Mesothelial cell of epicardium (in vitro differentiated cells): ENCODE data around the gene MOV10. TPM values are rescaled to one million over a fixed set of nuclear protein-coding genes. Genes with fewer than 3 reads are reported as not detected.

Experiments used
- DNase-seq, 2 experiments: peaks; one replicate each; pipeline ENCODE4 v3.0.0; 2021; ENCODE audit warnings: low spot score in 2 of 2; ENCODE audit not compliant: unreplicated experiment in 2 of 2
- H3K27ac Mint-ChIP-seq: 2 replicates; pipeline ENCODE4 v1.8.0; 2021; ENCODE audit warnings: mixed read lengths
- H3K27me3 Mint-ChIP-seq: 2 replicates; pipeline ENCODE4 v1.8.0; 2021; ENCODE audit warnings: low read depth, mixed read lengths
- H3K36me3 Mint-ChIP-seq: 2 replicates; pipeline ENCODE4 v1.8.0; 2021; ENCODE audit warnings: mixed read lengths
- H3K4me1 Mint-ChIP-seq: 2 replicates; pipeline ENCODE4 v1.8.0; 2021; ENCODE audit warnings: mixed read lengths
- H3K4me3 Mint-ChIP-seq: 2 replicates; pipeline ENCODE4 v1.8.0; 2021; ENCODE audit warnings: mild to moderate bottlenecking, moderate library complexity, mixed read lengths
- H3K9me3 Mint-ChIP-seq: 2 replicates; pipeline ENCODE4 v1.8.0; 2021; ENCODE audit warnings: mixed read lengths
- CTCF ChIP-seq: fragments of 200-600 bp; sonication (generic); IDR thresholded peaks from one replicate; pipeline ENCODE4 v1.5.0; 2021; ENCODE audit warnings: antibody characterized with exemption; ENCODE audit not compliant: unreplicated experiment
- total RNA-seq: library from RNA; stranded (reverse); gene quantifications from 3 replicates; pipeline ENCODE4 v1.2.1, GENCODE V29; 2021

The MOV10 gene
- total RNA-seq, 1 donor from 2014 or later = 163 TPM

- Mint-ChIP-seq H3K4me1 (peaks cover 44% of the 10 kb centered on the region), H3K36me3 (peaks cover 2% of the 10 kb centered on the region), H3K4me3 (peak overlapping the region; percentile 74), H3K9me3 (no peaks in the 10 kb centered on the region), H3K27ac (peak overlapping the region; percentile 35), H3K27me3 (peaks cover 10% of the 10 kb centered on the region)
- peak; percentile 72 for TF ChIP-seq CTCF
- peak; percentile 70 to 84 for DNase-seq
These were observed 33.0 kb downstream of the MOV10 start for GRCh38 chr1:112707221-112708001.

GRCh38 chr1:112708002-112708448 is 33.6 kb downstream of the MOV10 start:
- Mint-ChIP-seq H3K36me3 (no peaks in the 10 kb centered on the region), H3K4me3 (peak overlapping the region; percentile 74), H3K27ac (no peak overlapping the region), H3K9me3 (no peaks in the 10 kb centered on the region), H3K4me1 (peaks cover 38% of the 10 kb centered on the region), H3K27me3 (peaks cover 16% of the 10 kb centered on the region)
- DNase-seq = no peak
- TF ChIP-seq CTCF = no peak

GRCh38 chr1:112708489-112708888 is 34.0 kb downstream of the MOV10 start:
- peaks cover 21% of the 10 kb centered on the region for H3K27me3 Mint-ChIP-seq
- H3K27ac Mint-ChIP-seq = no peak overlapping the region
- DNase-seq = no peak
- H3K9me3 Mint-ChIP-seq = no peaks in the 10 kb centered on the region
- TF ChIP-seq CTCF = no peak
- no peaks in the 10 kb centered on the region for H3K36me3 Mint-ChIP-seq
- H3K4me3 Mint-ChIP-seq = no peak overlapping the region
- H3K4me1 Mint-ChIP-seq = peaks cover 34% of the 10 kb centered on the region

- H3K4me3 Mint-ChIP-seq = no peak overlapping the region
These were observed 35.7 kb downstream of the MOV10 start for GRCh38 chr1:112710159-112710558.

GRCh38 chr1:112710586-112710985 is 36.1 kb downstream of the MOV10 start:
- H3K36me3 Mint-ChIP-seq = no peaks in the 10 kb centered on the region
- H3K27me3 Mint-ChIP-seq = peaks cover 32% of the 10 kb centered on the region
- H3K27ac Mint-ChIP-seq = no peak overlapping the region
- no peaks in the 10 kb centered on the region for H3K9me3 Mint-ChIP-seq
- no peak for DNase-seq
- no peak overlapping the region for H3K4me3 Mint-ChIP-seq
- peaks cover 22% of the 10 kb centered on the region for H3K4me1 Mint-ChIP-seq
- TF ChIP-seq CTCF = no peak

More at GRCh38 chr1:112710159-112710558, 35.7 kb downstream of the MOV10 start:
- H3K4me1 Mint-ChIP-seq = peaks cover 26% of the 10 kb centered on the region
- no peaks in the 10 kb centered on the region for H3K36me3 Mint-ChIP-seq
- H3K9me3 Mint-ChIP-seq = no peaks in the 10 kb centered on the region
- H3K27me3 Mint-ChIP-seq = peaks cover 32% of the 10 kb centered on the region
- no peak for TF ChIP-seq CTCF
- no peak for DNase-seq
- H3K27ac Mint-ChIP-seq = no peak overlapping the region
